HepG2 (cell line): ENCODE results near the gene CKLF. TPM values are rescaled to one million over a fixed set of nuclear protein-coding genes. Genes with fewer than 3 reads are reported as not detected.

ENCODE experiments used
- ATAC-seq: fragments of 200-7000 bp; cut with Tn5 transposase; 3 replicates; pipeline ENCODE4 v1.9.1; 2020; ENCODE audit warnings: mild to moderate bottlenecking, moderate library complexity
- BruUV-seq: library from RNA; stranded (reverse); fragments of 400-500 nt; replicated peaks from 2 replicates; lab custom pipeline; 2021; lab: Mats Ljungman, UMichigan
- CTCF ChIA-PET: fragments of 300-600 bp; formaldehyde crosslinking; extraction: SDS; loops from one replicate; lab custom pipeline; 2021; ENCODE audit warnings: low total read pairs, inconsistent platforms, low intra/inter-chr PET ratio; lab: Yijun Ruan, JAX
- POLR2A ChIA-PET: fragments of 350-600 bp; sonication (Branson Sonifier 250); formaldehyde crosslinking; loops from one replicate; lab custom pipeline; 2020; ENCODE audit warnings: antibody characterized with exemption, inconsistent platforms; lab: Yijun Ruan, JAX
- DNase-seq: peaks from one replicate; pipeline ENCODE4 v3.0.0-alpha.2; 2015; ENCODE audit warnings: low spot score
- FAIRE-seq: peaks from 3 replicates; lab custom pipeline; 2011; peaks lifted over from hg19 to GRCh38; lab: Jason Lieb, UNC
- H2AFZ ChIP-seq: one replicate; pipeline ENCODE4 v1.6.1; 2011; ENCODE audit warnings: low read length, inconsistent platforms
- H3K27ac ChIP-seq: fragments of 300-600 bp; 3 replicates; pipeline ENCODE4 v1.8.0; 2011; ENCODE audit warnings: mixed run types, mild to moderate bottlenecking, mixed read lengths, low read length, inconsistent platforms; ENCODE audit not compliant: insufficient read depth; ENCODE audit errors: extremely low read length
- H3K27me3 ChIP-seq, 2 experiments: fragments of 200-600 bp in 1 of 2; 2 replicates in 1 of 2; 3 replicates in 1 of 2; pipeline versions ENCODE4 v1.6.0 to v1.8.0; 2011; ENCODE audit warnings: low read length in 2 of 2, mild to moderate bottlenecking in 2 of 2, moderate library complexity in 2 of 2, inconsistent platforms in 1 of 2; ENCODE audit not compliant: insufficient read depth in 2 of 2, control insufficient read depth in 1 of 2
- H3K36me3 ChIP-seq, 2 experiments: fragments of 200-600 bp in 1 of 2; replicated peaks in 1 of 2; 2 replicates in 1 of 2; 3 replicates in 1 of 2; pipeline versions ENCODE4 v1.5.1 to v1.8.0; 2011; ENCODE audit warnings: low read length in 2 of 2, inconsistent platforms in 1 of 2; ENCODE audit not compliant: insufficient read depth in 2 of 2, control insufficient read depth in 1 of 2
- H3K4me1 ChIP-seq: 2 replicates; pipeline ENCODE4 v1.5.1; 2012; ENCODE audit warnings: low read length, inconsistent platforms; ENCODE audit not compliant: insufficient read depth
- H3K4me2 ChIP-seq: 2 replicates; pipeline ENCODE4 v1.6.0; 2011; ENCODE audit warnings: low read depth, low read length, inconsistent platforms
- H3K4me3 ChIP-seq, 3 experiments: fragments of 200-600 bp in 1 of 3; sonication (generic), shearing (Covaris generic) in 1 of 3; replicated peaks in 1 of 3; 2 replicates each; pipeline ENCODE4 v1.5.1; 2011 to 2016; ENCODE audit warnings: low read length in 3 of 3, inconsistent platforms in 2 of 3, low read depth in 2 of 3, mild to moderate bottlenecking in 2 of 3, control low read depth in 1 of 3, mixed read lengths in 1 of 3; ENCODE audit not compliant: insufficient read depth in 1 of 3
- H3K79me2 ChIP-seq: one replicate; pipeline ENCODE4 v1.6.1; 2011; ENCODE audit warnings: low read length, inconsistent platforms; ENCODE audit not compliant: insufficient read depth
- H3K9ac ChIP-seq: 2 replicates; pipeline ENCODE4 v1.6.0; 2011; ENCODE audit warnings: mild to moderate bottlenecking, low read depth, low read length, inconsistent platforms; ENCODE audit not compliant: insufficient read depth
- H3K9me3 ChIP-seq: 2 replicates; pipeline ENCODE4 v1.5.1; 2012; ENCODE audit warnings: mild to moderate bottlenecking, low read length
- H4K20me1 ChIP-seq: 2 replicates; pipeline ENCODE4 v1.6.0; 2011; ENCODE audit warnings: inconsistent platforms, mild to moderate bottlenecking, low read length, moderate library complexity; ENCODE audit not compliant: insufficient read depth
- EED ChIP-seq: sonication (generic); formaldehyde crosslinking; IDR thresholded peaks from 2 replicates; pipeline ENCODE4 v1.5.0; 2020; ENCODE audit warnings: mild to moderate bottlenecking, missing genetic modification reagents
- ETV6 ChIP-seq: sonication (generic); formaldehyde crosslinking; conservative IDR thresholded peaks from 2 replicates; pipeline ENCODE4 v1.4.0; 2020; ENCODE audit warnings: missing genetic modification reagents
- HES4 ChIP-seq: sonication (generic); formaldehyde crosslinking; IDR thresholded peaks from 2 replicates; pipeline ENCODE4 v1.9.0; 2021; ENCODE audit warnings: mild to moderate bottlenecking, missing genetic modification reagents, borderline replicate concordance
- KDM1A ChIP-seq: IDR thresholded peaks from 2 replicates; pipeline ENCODE4 v1.6.1; 2016; ENCODE audit warnings: missing compliant biosample characterization
- MED13 ChIP-seq: sonication (generic); formaldehyde crosslinking; IDR thresholded peaks from 2 replicates; pipeline ENCODE4 v1.5.0; 2020; ENCODE audit warnings: missing genetic modification reagents
- PAXIP1 ChIP-seq: sonication (generic); formaldehyde crosslinking; conservative IDR thresholded peaks from 2 replicates; pipeline ENCODE4 v1.4.0; 2020; ENCODE audit warnings: mild to moderate bottlenecking, missing genetic modification reagents, moderate library complexity
- RNF219 ChIP-seq: sonication (generic); formaldehyde crosslinking; IDR thresholded peaks from 2 replicates; pipeline ENCODE4 v1.5.0; 2020; ENCODE audit warnings: mild to moderate bottlenecking, missing genetic modification reagents
- STAG1 ChIP-seq: sonication (generic); formaldehyde crosslinking; IDR thresholded peaks from 2 replicates; pipeline ENCODE4 v1.4.0; 2020; ENCODE audit warnings: missing genetic modification reagents
- ZBTB42 ChIP-seq: sonication (generic); formaldehyde crosslinking; IDR thresholded peaks from 2 replicates; pipeline ENCODE4 v1.5.0; 2020; ENCODE audit warnings: mild to moderate bottlenecking, missing genetic modification reagents
- ZBTB43 ChIP-seq: sonication (generic); formaldehyde crosslinking; conservative IDR thresholded peaks from 2 replicates; pipeline ENCODE4 v1.4.0; 2020; ENCODE audit warnings: missing genetic modification reagents
- ZFAT ChIP-seq: sonication (generic); formaldehyde crosslinking; conservative IDR thresholded peaks from 2 replicates; pipeline ENCODE4 v1.8.1; 2023; ENCODE audit warnings: missing genetic modification reagents, inconsistent platforms
- ZNF143 ChIP-seq: sonication (generic); formaldehyde crosslinking; IDR thresholded peaks from 2 replicates; pipeline ENCODE4 v1.4.0; 2020; ENCODE audit warnings: missing genetic modification reagents
- ZNF207 ChIP-seq: fragments of 450-650 bp; IDR thresholded peaks from 2 replicates; pipeline ENCODE4 v1.6.1; 2016; ENCODE audit warnings: antibody characterized with exemption, borderline replicate concordance
- ZNF562 ChIP-seq: sonication (generic); formaldehyde crosslinking; IDR thresholded peaks from 2 replicates; pipeline ENCODE4 v1.8.0; 2022; ENCODE audit warnings: missing genetic modification reagents, borderline replicate concordance
- WGBS: methylation state at CpG from one replicate; pipeline ENCODE4 v1.1.6; 2017; ENCODE audit warnings: low lambda C conversion rate; 5-methylcytosine and 5-hydroxymethylcytosine counted together
- in situ Hi-C: cut with HindIII; loops from 2 replicates; pipeline ENCODE4 v1.10.0; 2017; ENCODE audit warnings: low pct_unique_long_range_greater_than_20kb; ENCODE audit not compliant: extremely low pct_ligation_motif_present
- intact Hi-C: fragments of 100-400 bp; cut with micrococcal nuclease; formaldehyde crosslinking; loops from one replicate; pipeline ENCODE4 v1.10.0; 2022; ENCODE audit not compliant: unreplicated experiment
- polyA plus RNA-seq, 8 experiments: library from polyadenylated mRNA; depleted of rRNA in 3 of 8; stranded (reverse) in 7 of 8; unstranded in 1 of 8; fragments of >200 nt; fragmentation: Illumina TruSeq in 4 of 8; extraction: Trizol in 4 of 8; gene quantifications; 2 replicates each; pipeline versions ENCODE4 v1.2.1 to v1.2.3, GENCODE V29; 2011 to 2016; ENCODE audit warnings: low read depth in 4 of 8, missing spikeins in 1 of 8, mixed read lengths in 1 of 8; ENCODE audit not compliant: insufficient read depth in 1 of 8
- total RNA-seq, 5 experiments: library from RNA; depleted of rRNA; stranded (reverse); fragments of >200 nt; fragmentation: Illumina TruSeq; extraction: Trizol; gene quantifications; 2 replicates each; pipeline ENCODE4 v1.2.3, GENCODE V29; 2016; ENCODE audit warnings: low read depth in 1 of 5

The CKLF gene
- total and polyA plus RNA-seq, 2 of the 13 experiments (the other 11 are each of a cell fraction or from before 2014, with no cell fraction given), result 120 to 167 TPM

DNA sequence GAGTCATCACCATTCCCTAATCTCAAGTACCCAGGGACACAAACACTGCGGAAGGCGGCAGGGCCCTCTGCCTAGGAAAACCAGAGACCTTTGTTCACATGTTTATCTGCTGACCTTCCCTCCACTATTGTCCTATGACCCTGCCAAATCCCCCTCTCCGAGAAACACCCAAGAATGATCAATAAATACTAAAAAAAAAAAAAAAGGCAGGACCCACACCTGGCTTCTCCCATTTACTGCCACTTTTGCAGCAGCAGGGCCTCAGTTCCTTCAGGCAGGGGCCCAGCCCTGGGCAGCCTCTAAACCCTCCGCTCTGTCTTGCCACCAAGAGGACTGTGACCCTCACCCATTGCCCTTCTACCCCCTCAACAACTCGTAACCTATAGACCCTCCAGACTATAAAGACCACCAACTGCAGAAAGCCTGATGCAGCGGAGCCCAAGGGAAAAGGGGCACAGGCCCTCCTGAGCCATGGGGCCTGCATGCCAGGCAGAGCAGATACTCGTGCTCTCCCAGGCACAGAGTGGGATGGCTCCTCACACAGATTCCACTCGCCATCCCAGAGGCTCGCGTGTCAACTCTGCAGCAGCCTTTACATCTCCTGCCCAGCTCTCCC, 37.3 kb upstream of the CKLF start (continued):
- peak; percentile 66 for TF ChIP-seq PAXIP1 (CRISPR knock-in tag)

DNA sequence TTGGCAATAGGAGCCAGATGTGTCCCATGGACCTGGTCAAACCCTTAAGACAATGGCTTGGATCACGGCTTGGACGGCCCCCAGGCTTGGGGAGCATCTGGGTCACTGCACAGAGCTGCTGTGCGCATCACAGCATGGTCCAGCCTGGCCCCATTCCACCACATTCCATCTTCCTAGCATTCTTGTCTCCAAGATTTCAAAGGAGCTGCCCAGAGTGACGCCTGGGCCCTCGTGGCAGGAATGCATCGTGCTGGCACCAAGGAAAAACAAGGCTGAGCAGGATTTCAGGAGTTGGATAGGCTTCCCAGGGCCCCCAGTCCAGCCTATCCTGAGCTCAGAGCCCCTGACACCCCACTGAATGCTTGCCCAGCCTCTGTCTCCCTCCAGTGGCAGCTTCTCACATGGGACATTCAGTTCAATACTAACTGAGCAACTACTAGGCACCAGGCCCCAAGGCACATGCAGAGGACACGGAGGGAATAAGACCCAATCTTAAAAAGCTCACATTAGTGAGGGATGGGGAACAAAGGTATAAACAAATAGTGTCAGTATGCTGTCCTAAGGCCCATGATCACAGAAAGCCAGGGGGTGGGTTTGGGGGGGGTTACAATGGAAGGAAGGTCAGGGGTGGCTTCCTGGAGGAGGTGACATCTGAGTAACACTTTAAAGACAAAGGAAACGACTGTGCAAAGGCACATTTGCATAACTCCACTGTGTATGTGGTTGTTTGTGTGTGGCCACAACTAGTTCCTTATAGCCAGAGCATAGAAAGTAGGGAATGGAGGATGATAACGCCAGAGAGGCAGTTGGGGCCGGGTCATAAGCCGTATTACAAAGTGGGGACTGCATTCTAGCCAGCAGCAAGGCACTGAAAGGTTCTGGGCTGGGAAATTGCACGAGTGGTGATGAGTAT, 36.5 kb upstream of the CKLF start:
- CTCF ChIA-PET, result no interaction called here
- POLR2A ChIA-PET, result interaction anchor here (1.2 to 1.3 kb wide), 2 partner anchors 107 to 109 kb away, joined by 3 read pairs; no protein-coding TSS in a partner anchor
- intact Hi-C loops, result loop anchor here (2.0 kb wide), 2 partner anchors 33 to 89 kb away; partner anchors contain the start of gene CMTM3
- TF ChIP-seq HES4 (CRISPR knock-in tag) (no peak), ZBTB42 (CRISPR knock-in tag) (no peak), ZNF207 (no peak), ZFAT (CRISPR knock-in tag) (no peak), MED13 (CRISPR knock-in tag) (no peak), KDM1A (CRISPR knock-in tag) (peak; percentile 78; the same call in 1 of the 2 replicates), ZBTB43 (CRISPR knock-in tag) (no peak), RNF219 (CRISPR knock-in tag) (no peak), ZNF562 (no peak), ETV6 (CRISPR knock-in tag) (no peak), ZNF143 (CRISPR knock-in tag) (no peak), STAG1 (CRISPR knock-in tag) (peak; percentile 75), EED (CRISPR knock-in tag) (no peak)

More for the DNA sequence above, 36.5 kb upstream of the CKLF start:
- FAIRE-seq (no peak), DNase-seq (no peak), ATAC-seq (no peak)
- no peaks in the 10 kb centered on the region for H3K27me3 ChIP-seq
- peak overlapping the region; percentile 99 for H3K27ac ChIP-seq
- no peak overlapping the region for H3K4me3 ChIP-seq
- 84% methylated on average over 11 of the region's 12 CpGs for WGBS
- H3K79me2 ChIP-seq, result no peaks in the 10 kb centered on the region
- peak overlapping the region; percentile 43 for H3K9ac ChIP-seq
- H3K4me1 ChIP-seq, result peaks cover 66% of the 10 kb centered on the region
- no peaks in the 10 kb centered on the region for H3K9me3 ChIP-seq
- no peaks in the 10 kb centered on the region for H4K20me1 ChIP-seq
- peaks cover 5 to 8% of the 10 kb centered on the region in 2 experiments; a peak in 3 of 5 replicates for H3K36me3 ChIP-seq
- peak overlapping the region; percentile 30; the same call in 1 of the 2 replicates for H3K4me2 ChIP-seq
- in situ Hi-C loops, result no loop called here
- H2AFZ ChIP-seq, result no peak overlapping the region
- BruUV-seq, result no TSS peak
